OCI-LY7 (cell line): ENCODE results near the gene BAIAP2. TPM values are rescaled to one million over a fixed set of nuclear protein-coding genes. Genes with fewer than 3 reads are reported as not detected.

Experiments
- BruUV-seq: library from RNA; stranded (reverse); fragments of 400-500 nt; replicated peaks from 2 replicates; lab custom pipeline; 2021; lab: Mats Ljungman, UMichigan
- CTCF ChIA-PET: fragments of 300-600 bp; sonication (Branson Sonifier 250); formaldehyde crosslinking; loops from one replicate; lab custom pipeline; 2022; ENCODE audit warnings: antibody characterized with exemption; ENCODE audit not compliant: unreplicated experiment; lab: Charles Lee
- POLR2A ChIA-PET: fragments of 300-600 bp; sonication (Branson Sonifier 250); formaldehyde crosslinking; loops from one replicate; lab custom pipeline; 2022; ENCODE audit warnings: antibody characterized with exemption; lab: Charles Lee
- DNase-seq: peaks from one replicate; pipeline ENCODE4 v3.0.0-alpha.2; 2015; ENCODE audit warnings: low spot score
- H2AFZ ChIP-seq: fragments of 200-600 bp; sonication (generic), shearing (Covaris generic); 2 replicates; pipeline ENCODE4 v1.6.1; 2014; ENCODE audit warnings: mild to moderate bottlenecking, antibody characterized with exemption, low read length, moderate library complexity
- H3K27ac ChIP-seq: fragments of 200-600 bp; sonication (generic); 2 replicates; pipeline ENCODE4 v1.5.1; 2014; ENCODE audit warnings: mixed run types, low read depth, mild to moderate bottlenecking, moderate library complexity, low read length, inconsistent platforms; ENCODE audit not compliant: poor library complexity, severe bottlenecking
- H3K36me3 ChIP-seq: fragments of 200-600 bp; sonication (generic); 2 replicates; pipeline ENCODE4 v1.6.1; 2014; ENCODE audit warnings: mild to moderate bottlenecking, antibody characterized with exemption, low read length, moderate library complexity, mixed read lengths; ENCODE audit not compliant: insufficient read depth
- H3K4me1 ChIP-seq: fragments of 200-600 bp; sonication (generic); 2 replicates; pipeline ENCODE4 v1.5.1; 2014; ENCODE audit warnings: mild to moderate bottlenecking, low read length; ENCODE audit not compliant: insufficient read depth, poor library complexity, severe bottlenecking
- H3K4me2 ChIP-seq: fragments of 200-600 bp; sonication (generic); 2 replicates; pipeline ENCODE4 v1.6.1; 2014; ENCODE audit warnings: mild to moderate bottlenecking, low read length
- H3K4me3 ChIP-seq: fragments of 200-600 bp; sonication (generic); 2 replicates; pipeline ENCODE4 v1.5.1; 2014; ENCODE audit warnings: mild to moderate bottlenecking, low read depth, low read length; ENCODE audit not compliant: poor library complexity, severe bottlenecking
- H3K79me2 ChIP-seq: fragments of 200-600 bp; sonication (generic); 2 replicates; pipeline ENCODE4 v1.6.1; 2016; ENCODE audit warnings: low read depth, mild to moderate bottlenecking, low read length, moderate library complexity, mixed read lengths; ENCODE audit not compliant: insufficient read depth
- H3K9me2 ChIP-seq: fragments of 200-600 bp; sonication (generic); 2 replicates; pipeline ENCODE4 v1.6.1; 2016; ENCODE audit warnings: mild to moderate bottlenecking, low read length, mixed read lengths; ENCODE audit not compliant: insufficient read depth
- H3K9me3 ChIP-seq: fragments of 200-600 bp; sonication (generic); 2 replicates; pipeline ENCODE4 v1.6.1; 2014; ENCODE audit warnings: mild to moderate bottlenecking, mixed run types, low read length, mixed read lengths
- H4K20me1 ChIP-seq: fragments of 200-600 bp; sonication (generic); 2 replicates; pipeline ENCODE4 v1.6.1; 2014; ENCODE audit warnings: mild to moderate bottlenecking, antibody characterized with exemption, low read length, moderate library complexity, mixed read lengths; ENCODE audit not compliant: insufficient read depth
- EZH2phosphoT487 ChIP-seq: fragments of 200-600 bp; sonication (generic); IDR thresholded peaks from 2 replicates; pipeline ENCODE4 v1.6.1; 2018; ENCODE audit warnings: low read depth, borderline replicate concordance, mild to moderate bottlenecking, mixed run types, antibody characterized with exemption, low read length, moderate library complexity, mixed read lengths
- intact Hi-C: fragments of 100-400 bp; cut with micrococcal nuclease; formaldehyde crosslinking; loops from one replicate; pipeline ENCODE4 v1.10.0; 2022; ENCODE audit not compliant: unreplicated experiment
- total RNA-seq, 2 experiments: library from RNA; depleted of rRNA in 1 of 2; stranded (reverse); fragments of >200 nt in 1 of 2; shearing (Covaris generic) in 1 of 2; gene quantifications; 2 replicates each; pipeline ENCODE4 v1.2.3, GENCODE V29; 2014 to 2022
- TF ChIP-seq, protein P1 (sequence below): fragments of 200-600 bp; sonication (generic); conservative IDR thresholded peaks from 2 replicates; pipeline ENCODE4 v1.5.1; 2014; ENCODE audit warnings: mild to moderate bottlenecking, antibody characterized with exemption, low read length, moderate library complexity, mixed read lengths

Gene BAIAP2
- total RNA-seq, 2 experiments from 2014 or later: 2.1 to 2.3 TPM

- ChIA-PET POLR2A (no interaction called here), CTCF (interaction anchor here (0.6 kb wide), 1 partner anchor 71 kb away, joined by 8 read pairs; no protein-coding TSS in a partner anchor)
- no TSS peak for BruUV-seq
- Histone ChIP-seq H3K27ac (no peak overlapping the region), H3K79me2 (no peaks in the 10 kb centered on the region), H3K4me3 (no peak overlapping the region), H3K9me2 (no peaks in the 10 kb centered on the region), H4K20me1 (no peaks in the 10 kb centered on the region), H3K4me2 (no peak overlapping the region), H3K36me3 (no peaks in the 10 kb centered on the region), H3K4me1 (no peaks in the 10 kb centered on the region), H3K9me3 (no peaks in the 10 kb centered on the region), H2AFZ (no peak overlapping the region)
- intact Hi-C loops: no loop called here
- TF ChIP-seq EZH2phosphoT487: no peak
- TF ChIP-seq, protein P1, sequence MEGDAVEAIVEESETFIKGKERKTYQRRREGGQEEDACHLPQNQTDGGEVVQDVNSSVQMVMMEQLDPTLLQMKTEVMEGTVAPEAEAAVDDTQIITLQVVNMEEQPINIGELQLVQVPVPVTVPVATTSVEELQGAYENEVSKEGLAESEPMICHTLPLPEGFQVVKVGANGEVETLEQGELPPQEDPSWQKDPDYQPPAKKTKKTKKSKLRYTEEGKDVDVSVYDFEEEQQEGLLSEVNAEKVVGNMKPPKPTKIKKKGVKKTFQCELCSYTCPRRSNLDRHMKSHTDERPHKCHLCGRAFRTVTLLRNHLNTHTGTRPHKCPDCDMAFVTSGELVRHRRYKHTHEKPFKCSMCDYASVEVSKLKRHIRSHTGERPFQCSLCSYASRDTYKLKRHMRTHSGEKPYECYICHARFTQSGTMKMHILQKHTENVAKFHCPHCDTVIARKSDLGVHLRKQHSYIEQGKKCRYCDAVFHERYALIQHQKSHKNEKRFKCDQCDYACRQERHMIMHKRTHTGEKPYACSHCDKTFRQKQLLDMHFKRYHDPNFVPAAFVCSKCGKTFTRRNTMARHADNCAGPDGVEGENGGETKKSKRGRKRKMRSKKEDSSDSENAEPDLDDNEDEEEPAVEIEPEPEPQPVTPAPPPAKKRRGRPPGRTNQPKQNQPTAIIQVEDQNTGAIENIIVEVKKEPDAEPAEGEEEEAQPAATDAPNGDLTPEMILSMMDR: no peak
- DNase-seq: no peak
Measured at GRCh38 chr17:81026266-81027036, 8.5 kb upstream of the BAIAP2 start.

DNA sequence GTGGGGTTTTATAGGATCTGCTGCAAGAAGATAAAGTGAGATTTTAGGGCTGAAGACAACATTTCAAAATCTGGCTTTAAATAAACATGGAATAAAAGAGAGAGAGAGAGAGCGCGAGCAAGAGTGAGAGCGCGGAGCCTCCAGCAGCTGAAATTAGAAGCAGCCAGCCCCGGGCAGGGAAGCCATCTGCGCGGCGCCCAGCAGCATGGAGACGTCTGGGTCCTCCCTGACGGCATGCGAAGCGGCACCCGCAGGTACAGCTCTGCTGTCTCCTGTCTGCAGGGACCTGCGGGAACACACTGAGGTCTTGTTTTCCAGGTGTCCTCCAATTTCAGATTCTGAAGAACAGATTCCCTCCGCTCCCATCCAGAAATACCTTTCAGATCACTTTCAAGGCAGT lies 7.9 kb upstream of the BAIAP2 start:
- POLR2A ChIA-PET: no interaction called here
- CTCF ChIA-PET: no interaction called here
- no peak for TF ChIP-seq EZH2phosphoT487
- TF ChIP-seq, protein P1: no peak
- Histone ChIP-seq H3K27ac (no peak overlapping the region), H4K20me1 (no peaks in the 10 kb centered on the region), H3K4me1 (no peaks in the 10 kb centered on the region), H3K9me2 (no peaks in the 10 kb centered on the region), H3K79me2 (no peaks in the 10 kb centered on the region), H3K4me3 (no peak overlapping the region), H3K4me2 (no peak overlapping the region), H2AFZ (no peak overlapping the region), H3K36me3 (no peaks in the 10 kb centered on the region), H3K9me3 (no peaks in the 10 kb centered on the region)
- intact Hi-C loops: no loop called here
- DNase-seq: no peak
- BruUV-seq: no TSS peak
